Stimulated activated CD4-positive, alpha-beta T cell treated with anti-CD3 and anti-CD28 coated beads, Interleukin-4, amount 100 ng/mL, for 48 hours (primary cell): ENCODE data around the gene HHAT.

Experiments used
- DNase-seq, 2 donors: peaks; one replicate each; pipeline ENCODE4 v3.0.0-alpha.2; 2020; ENCODE audit warnings: low read depth in 2 of 2

Gene HHAT

GRCh38 chr1:210440081-210440480 lies 111.4 kb downstream of the HHAT start:
- DNase-seq = no peak

- DNase-seq = no peak
Measured at GRCh38 chr1:210441028-210441427, 112.3 kb downstream of the HHAT start.

- no peak for DNase-seq
Measured at GRCh38 chr1:210445485-210445884, 116.8 kb downstream of the HHAT start.

- no peak for DNase-seq
Measured at GRCh38 chr1:210445931-210446330, 117.2 kb downstream of the HHAT start.

- peak; percentile 67 to 83 for DNase-seq
Measured at GRCh38 chr1:210446479-210446878, 117.8 kb downstream of the HHAT start.

GRCh38 chr1:210447456-210448057 lies 118.9 kb downstream of the HHAT start:
- no peak for DNase-seq

GRCh38 chr1:210448297-210448892 lies 119.7 kb downstream of the HHAT start:
- DNase-seq = no peak

GRCh38 chr1:210455840-210456603 lies 127.3 kb downstream of the HHAT start:
- no peak for DNase-seq

GRCh38 chr1:210456731-210457255 lies 128.1 kb downstream of the HHAT start:
- DNase-seq = no peak

GRCh38 chr1:210457568-210457967 lies 128.9 kb downstream of the HHAT start:
- no peak for DNase-seq

GRCh38 chr1:210464519-210465039 lies 135.9 kb downstream of the HHAT start:
- DNase-seq = no peak

- DNase-seq = no peak
Measured at GRCh38 chr1:210465150-210465549, 136.4 kb downstream of the HHAT start.

- no peak for DNase-seq
Measured at GRCh38 chr1:210467440-210468043, 138.8 kb downstream of the HHAT start.

- DNase-seq = no peak
Measured at GRCh38 chr1:210469441-210469840, 140.7 kb downstream of the HHAT start.

GRCh38 chr1:210475321-210475720 lies 146.6 kb downstream of the HHAT start:
- no peak for DNase-seq

- DNase-seq = no peak
Measured at GRCh38 chr1:210475806-210476205, 147.1 kb downstream of the HHAT start.

- DNase-seq = no peak
Measured at GRCh38 chr1:210476730-210477129, 148.0 kb downstream of the HHAT start.

- no peak for DNase-seq
Measured at GRCh38 chr1:210477328-210477924, 148.7 kb downstream of the HHAT start.

GRCh38 chr1:210478820-210479219 lies 150.1 kb downstream of the HHAT start:
- no peak for DNase-seq

GRCh38 chr1:210482491-210482890 lies 153.8 kb downstream of the HHAT start:
- no peak for DNase-seq

- no peak for DNase-seq
Measured at GRCh38 chr1:210482945-210483617, 154.4 kb downstream of the HHAT start.
